Chondrocyte (in vitro differentiated cells): ENCODE data around the gene IGSF3. TPM values are rescaled to one million over a fixed set of nuclear protein-coding genes. Genes with fewer than 3 reads are reported as not detected.

ENCODE experiments used
- DNase-seq: peaks from one replicate; pipeline ENCODE4 v3.0.0; 2021; ENCODE audit warnings: mixed read lengths, low spot score
- H3K27ac Mint-ChIP-seq: one replicate; pipeline ENCODE4 v1.8.0; 2021; ENCODE audit warnings: mild to moderate bottlenecking, moderate library complexity, mixed read lengths; ENCODE audit not compliant: unreplicated experiment
- H3K27me3 Mint-ChIP-seq: 2 replicates; pipeline ENCODE4 v1.8.0; 2021; ENCODE audit warnings: low read depth, mixed read lengths
- H3K36me3 Mint-ChIP-seq: 2 replicates; pipeline ENCODE4 v1.8.0; 2021; ENCODE audit warnings: low read depth, mixed read lengths
- H3K4me1 Mint-ChIP-seq: 2 replicates; pipeline ENCODE4 v1.8.0; 2021; ENCODE audit warnings: low read depth, mild to moderate bottlenecking, mixed read lengths
- H3K4me3 Mint-ChIP-seq: one replicate; pipeline ENCODE4 v1.8.0; 2021; ENCODE audit warnings: mild to moderate bottlenecking, moderate library complexity, mixed read lengths; ENCODE audit not compliant: unreplicated experiment
- H3K9me3 Mint-ChIP-seq: 2 replicates; pipeline ENCODE4 v1.8.0; 2021; ENCODE audit warnings: low read depth, mixed read lengths
- total RNA-seq: library from RNA; stranded (reverse); gene quantifications from 3 replicates; pipeline ENCODE4 v1.2.1, GENCODE V29; 2021
- TF ChIP-seq, protein P1 (sequence below): fragments of 200-600 bp; sonication (generic); IDR thresholded peaks from 2 replicates; pipeline ENCODE4 v1.5.0; 2021; ENCODE audit warnings: antibody characterized with exemption, mild to moderate bottlenecking, moderate library complexity

IGSF3 gene
- total RNA-seq, 1 donor from 2014 or later, result 20.5 TPM

GRCh38 chr1:116694524-116694923 is 27.0 kb upstream of the IGSF3 start:
- no peak overlapping the region for H3K4me3 Mint-ChIP-seq
- H3K4me1 Mint-ChIP-seq, result peaks cover 42% of the 10 kb centered on the region
- TF ChIP-seq, protein P1, sequence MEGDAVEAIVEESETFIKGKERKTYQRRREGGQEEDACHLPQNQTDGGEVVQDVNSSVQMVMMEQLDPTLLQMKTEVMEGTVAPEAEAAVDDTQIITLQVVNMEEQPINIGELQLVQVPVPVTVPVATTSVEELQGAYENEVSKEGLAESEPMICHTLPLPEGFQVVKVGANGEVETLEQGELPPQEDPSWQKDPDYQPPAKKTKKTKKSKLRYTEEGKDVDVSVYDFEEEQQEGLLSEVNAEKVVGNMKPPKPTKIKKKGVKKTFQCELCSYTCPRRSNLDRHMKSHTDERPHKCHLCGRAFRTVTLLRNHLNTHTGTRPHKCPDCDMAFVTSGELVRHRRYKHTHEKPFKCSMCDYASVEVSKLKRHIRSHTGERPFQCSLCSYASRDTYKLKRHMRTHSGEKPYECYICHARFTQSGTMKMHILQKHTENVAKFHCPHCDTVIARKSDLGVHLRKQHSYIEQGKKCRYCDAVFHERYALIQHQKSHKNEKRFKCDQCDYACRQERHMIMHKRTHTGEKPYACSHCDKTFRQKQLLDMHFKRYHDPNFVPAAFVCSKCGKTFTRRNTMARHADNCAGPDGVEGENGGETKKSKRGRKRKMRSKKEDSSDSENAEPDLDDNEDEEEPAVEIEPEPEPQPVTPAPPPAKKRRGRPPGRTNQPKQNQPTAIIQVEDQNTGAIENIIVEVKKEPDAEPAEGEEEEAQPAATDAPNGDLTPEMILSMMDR, result no peak
- no peaks in the 10 kb centered on the region for H3K27me3 Mint-ChIP-seq
- H3K36me3 Mint-ChIP-seq, result no peaks in the 10 kb centered on the region
- peaks cover 2% of the 10 kb centered on the region for H3K9me3 Mint-ChIP-seq
- H3K27ac Mint-ChIP-seq, result no peak overlapping the region
- no peak for DNase-seq

DNA sequence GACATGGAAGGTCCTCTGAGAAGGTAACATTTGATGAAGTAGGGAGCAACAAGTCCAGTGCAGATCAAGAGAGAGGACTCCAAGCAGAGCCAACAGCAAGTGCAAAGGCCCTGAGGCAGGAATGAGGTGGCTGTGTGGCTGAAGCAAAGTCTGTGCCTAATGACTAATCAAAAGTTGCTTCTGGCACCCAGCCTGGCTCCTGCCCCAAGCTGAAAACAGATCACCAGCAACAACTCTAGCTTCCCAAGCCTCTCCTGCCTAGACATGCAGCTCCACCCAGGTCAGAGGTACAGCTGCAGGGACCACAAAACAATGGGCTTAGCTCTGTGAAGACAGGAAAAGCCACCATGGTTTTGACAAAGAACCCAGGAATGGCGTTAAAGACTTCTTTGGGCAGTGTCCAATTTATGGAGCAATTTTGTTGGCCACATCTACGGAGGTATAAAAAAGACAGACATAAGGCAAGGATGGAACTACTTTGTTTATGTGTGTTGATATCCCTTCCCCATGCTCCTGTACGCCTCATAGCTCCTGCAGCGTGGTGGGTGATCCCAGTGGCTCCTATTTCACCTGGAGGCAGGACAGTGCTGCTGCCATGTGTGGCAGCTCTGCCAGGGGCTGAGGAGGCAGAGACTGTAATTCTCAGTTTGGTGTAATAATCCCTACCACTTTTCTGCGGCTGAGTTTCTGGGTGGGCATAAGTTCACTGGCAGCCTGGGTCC is 26.4 kb upstream of the IGSF3 start:
- Mint-ChIP-seq H3K27ac (peak overlapping the region; percentile 19), H3K4me1 (peaks cover 42% of the 10 kb centered on the region), H3K27me3 (no peaks in the 10 kb centered on the region), H3K9me3 (peaks cover 2% of the 10 kb centered on the region), H3K4me3 (no peak overlapping the region), H3K36me3 (no peaks in the 10 kb centered on the region)
- TF ChIP-seq, protein P1, result no peak
- DNase-seq, result no peak

DNA sequence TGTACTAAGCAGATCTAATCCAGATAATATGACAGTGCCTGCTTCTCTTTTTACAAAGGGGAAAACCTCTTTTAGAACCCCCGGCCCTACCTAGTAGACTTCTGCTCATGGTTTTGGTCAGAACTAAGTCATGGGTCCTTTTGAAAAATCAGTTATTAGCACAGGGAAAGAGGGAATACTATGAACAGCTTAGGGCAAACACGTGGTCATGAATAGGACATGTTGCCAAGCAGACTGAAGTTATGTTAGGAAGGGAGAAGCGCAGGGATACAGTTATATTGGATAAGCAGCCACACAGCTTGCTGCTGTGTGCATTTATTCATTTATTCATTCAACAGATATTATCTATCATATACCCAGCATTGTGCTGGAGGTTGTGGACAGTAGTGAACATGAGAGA is 25.3 kb upstream of the IGSF3 start:
- Mint-ChIP-seq H3K27ac (no peak overlapping the region), H3K9me3 (peaks cover 2% of the 10 kb centered on the region), H3K27me3 (no peaks in the 10 kb centered on the region), H3K4me3 (no peak overlapping the region), H3K4me1 (peaks cover 44% of the 10 kb centered on the region), H3K36me3 (no peaks in the 10 kb centered on the region)
- no peak for DNase-seq
- TF ChIP-seq, protein P1, result no peak

DNA sequence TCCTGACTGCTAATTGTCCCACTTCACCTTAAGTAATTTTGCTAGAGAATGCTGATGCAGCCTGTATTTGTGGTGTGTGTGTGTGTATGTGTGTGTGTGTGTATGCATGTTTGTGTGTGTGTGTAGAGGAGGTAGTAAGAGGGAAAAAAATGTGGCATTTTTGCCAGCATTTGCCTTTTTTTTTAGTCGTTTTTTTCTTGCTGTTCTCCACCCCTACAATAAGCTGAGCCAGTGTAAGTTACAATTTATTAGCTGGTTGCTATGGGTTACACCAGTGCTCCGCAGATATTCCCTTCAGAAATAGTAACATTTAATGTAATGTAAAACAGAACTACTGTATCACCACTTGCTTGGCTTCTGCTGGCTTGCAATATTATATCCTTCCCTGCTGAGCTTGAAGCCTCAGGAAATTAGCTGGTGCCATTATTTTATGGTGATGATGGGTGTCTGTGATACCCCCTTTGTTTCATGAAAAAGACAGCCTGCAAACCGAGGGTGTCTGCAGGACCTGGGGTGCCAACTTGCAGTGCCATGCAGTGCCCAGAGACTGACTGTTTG is 23.4 kb upstream of the IGSF3 start:
- peaks cover 55% of the 10 kb centered on the region for H3K4me1 Mint-ChIP-seq
- H3K36me3 Mint-ChIP-seq, result no peaks in the 10 kb centered on the region
- H3K4me3 Mint-ChIP-seq, result no peak overlapping the region
- peaks cover 2% of the 10 kb centered on the region for H3K9me3 Mint-ChIP-seq
- TF ChIP-seq, protein P1, result no peak
- no peaks in the 10 kb centered on the region for H3K27me3 Mint-ChIP-seq
- peak overlapping the region; percentile 67 for H3K27ac Mint-ChIP-seq
- DNase-seq, result no peak

DNA sequence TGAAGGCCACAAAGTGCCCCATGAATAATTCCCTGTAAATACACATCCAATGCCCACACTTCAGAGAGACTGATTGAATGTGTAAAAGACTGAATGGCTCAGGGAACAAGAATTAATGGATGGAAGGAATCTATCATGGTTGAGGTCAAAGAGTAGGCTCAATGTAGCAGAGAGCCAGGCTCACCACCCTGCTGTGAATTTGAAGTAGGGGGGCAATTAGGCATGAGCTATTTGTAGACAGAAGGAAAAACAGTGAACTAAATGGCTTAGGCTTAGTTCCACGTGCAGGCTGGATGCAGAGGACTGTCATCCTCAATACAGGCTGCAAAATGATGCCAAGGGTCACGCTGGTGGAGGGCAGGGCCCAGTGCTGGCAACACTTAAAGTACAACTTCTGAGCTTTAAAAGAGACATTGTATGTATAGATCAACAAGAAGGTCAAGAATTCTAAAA is 22.9 kb upstream of the IGSF3 start:
- Mint-ChIP-seq H3K4me3 (no peak overlapping the region), H3K4me1 (peaks cover 57% of the 10 kb centered on the region), H3K27ac (peak overlapping the region; percentile 67), H3K9me3 (peaks cover 2% of the 10 kb centered on the region), H3K27me3 (no peaks in the 10 kb centered on the region), H3K36me3 (no peaks in the 10 kb centered on the region)
- TF ChIP-seq, protein P1, result no peak
- DNase-seq, result no peak
